Chondrocyte (in vitro differentiated cells): ENCODE measurements around the gene ANO9. TPM values are rescaled to one million over a fixed set of nuclear protein-coding genes. Genes with fewer than 3 reads are reported as not detected.
"Not testable (repeated sequence)": the region's sequence is repeated elsewhere in the genome, so short reads cannot be mapped to it uniquely, and the experiment has no call there.

Experiments
- DNase-seq: peaks from one replicate; pipeline ENCODE4 v3.0.0; 2021; ENCODE audit warnings: mixed read lengths, low spot score
- H3K27ac Mint-ChIP-seq: one replicate; pipeline ENCODE4 v1.8.0; 2021; ENCODE audit warnings: mild to moderate bottlenecking, moderate library complexity, mixed read lengths; ENCODE audit not compliant: unreplicated experiment
- H3K27me3 Mint-ChIP-seq: 2 replicates; pipeline ENCODE4 v1.8.0; 2021; ENCODE audit warnings: low read depth, mixed read lengths
- H3K36me3 Mint-ChIP-seq: 2 replicates; pipeline ENCODE4 v1.8.0; 2021; ENCODE audit warnings: low read depth, mixed read lengths
- H3K4me1 Mint-ChIP-seq: 2 replicates; pipeline ENCODE4 v1.8.0; 2021; ENCODE audit warnings: low read depth, mild to moderate bottlenecking, mixed read lengths
- H3K4me3 Mint-ChIP-seq: one replicate; pipeline ENCODE4 v1.8.0; 2021; ENCODE audit warnings: mild to moderate bottlenecking, moderate library complexity, mixed read lengths; ENCODE audit not compliant: unreplicated experiment
- H3K9me3 Mint-ChIP-seq: 2 replicates; pipeline ENCODE4 v1.8.0; 2021; ENCODE audit warnings: low read depth, mixed read lengths
- CTCF ChIP-seq: fragments of 200-600 bp; sonication (generic); IDR thresholded peaks from 2 replicates; pipeline ENCODE4 v1.5.0; 2021; ENCODE audit warnings: antibody characterized with exemption, mild to moderate bottlenecking, moderate library complexity
- total RNA-seq: library from RNA; stranded (reverse); gene quantifications from 3 replicates; pipeline ENCODE4 v1.2.1, GENCODE V29; 2021

The ANO9 gene
- total RNA-seq, 1 donor from 2014 or later, result not detected

- Mint-ChIP-seq H3K27me3 (no peaks in the 10 kb centered on the region), H3K36me3 (no peaks in the 10 kb centered on the region), H3K4me1 (peaks cover 19% of the 10 kb centered on the region), H3K4me3 (no peak overlapping the region), H3K9me3 (no peaks in the 10 kb centered on the region), H3K27ac (no peak overlapping the region)
- no peak for TF ChIP-seq CTCF
- no peak for DNase-seq
Observed at GRCh38 chr11:472272-472671, 30.5 kb upstream of the ANO9 start.

GRCh38 chr11:471468-472145, 29.8 kb upstream of the ANO9 start:
- TF ChIP-seq CTCF, result no peak
- Mint-ChIP-seq H3K4me1 (peaks cover 19% of the 10 kb centered on the region), H3K36me3 (peaks cover 3% of the 10 kb centered on the region), H3K27ac (no peak overlapping the region), H3K9me3 (no peaks in the 10 kb centered on the region), H3K27me3 (no peaks in the 10 kb centered on the region), H3K4me3 (no peak overlapping the region)
- DNase-seq, result peak; percentile 92

- TF ChIP-seq CTCF, result peak; percentile 70
- H3K4me1 Mint-ChIP-seq, result peaks cover 19% of the 10 kb centered on the region
- H3K36me3 Mint-ChIP-seq, result peaks cover 3% of the 10 kb centered on the region
- DNase-seq, result no peak
- peak overlapping the region; percentile 28 for H3K4me3 Mint-ChIP-seq
- no peaks in the 10 kb centered on the region for H3K27me3 Mint-ChIP-seq
- H3K27ac Mint-ChIP-seq, result peak overlapping the region; percentile 91
- H3K9me3 Mint-ChIP-seq, result no peaks in the 10 kb centered on the region
Observed at GRCh38 chr11:469684-470560, 28.1 kb upstream of the ANO9 start.

- H3K4me3 Mint-ChIP-seq, result peak overlapping the region; percentile 28
- peak overlapping the region; percentile 91 for H3K27ac Mint-ChIP-seq
- DNase-seq, H3K9me3 Mint-ChIP-seq, H3K27me3 Mint-ChIP-seq, H3K36me3 Mint-ChIP-seq: not testable (repeated sequence)
- H3K4me1 Mint-ChIP-seq, result peaks cover 19% of the 10 kb centered on the region
Observed at GRCh38 chr11:469026-469683, 27.3 kb upstream of the ANO9 start.

GRCh38 chr11:468493-468892, 26.7 kb upstream of the ANO9 start:
- Mint-ChIP-seq H3K36me3 (peaks cover 3% of the 10 kb centered on the region), H3K4me3 (no peak overlapping the region), H3K27ac (peak overlapping the region; percentile 74), H3K4me1 (peaks cover 19% of the 10 kb centered on the region), H3K9me3 (no peaks in the 10 kb centered on the region), H3K27me3 (no peaks in the 10 kb centered on the region)
- TF ChIP-seq CTCF, result no peak
- no peak for DNase-seq
